HepG2 (cell line): ENCODE data around the gene MINDY1. TPM values are rescaled to one million over a fixed set of nuclear protein-coding genes. Genes with fewer than 3 reads are reported as not detected.

Source experiments
- HMGXB3 ChIP-seq: sonication (generic); formaldehyde crosslinking; IDR thresholded peaks from 2 replicates; pipeline ENCODE4 v1.4.0; 2020; ENCODE audit warnings: missing genetic modification reagents, borderline replicate concordance
- IRX3 ChIP-seq: sonication (generic); formaldehyde crosslinking; IDR thresholded peaks from 2 replicates; pipeline ENCODE4 v1.8.1; 2023; ENCODE audit warnings: mild to moderate bottlenecking, low read depth, missing genetic modification reagents, borderline replicate concordance
- MYNN ChIP-seq: sonication (generic); formaldehyde crosslinking; IDR thresholded peaks from 2 replicates; pipeline ENCODE4 v1.4.0; 2020; ENCODE audit warnings: mild to moderate bottlenecking, low read depth, missing genetic modification reagents
- REL ChIP-seq: sonication (generic); formaldehyde crosslinking; conservative IDR thresholded peaks from 2 replicates; pipeline ENCODE4 v1.8.0; 2022; ENCODE audit warnings: mild to moderate bottlenecking, missing genetic modification reagents, moderate library complexity
- RFX3 ChIP-seq: IDR thresholded peaks from 2 replicates; pipeline ENCODE4 v1.6.1; 2016; ENCODE audit warnings: missing biosample characterization, missing genetic modification reagents
- SP4 ChIP-seq: sonication (generic); formaldehyde crosslinking; IDR thresholded peaks from 2 replicates; pipeline ENCODE4 v1.8.1; 2023; ENCODE audit warnings: mild to moderate bottlenecking, missing genetic modification reagents
- TCF7L2 ChIP-seq: IDR thresholded peaks from 2 replicates; pipeline ENCODE4 v1.6.1; 2011; ENCODE audit warnings: mild to moderate bottlenecking, low read depth, low read length, moderate library complexity
- ZBED4 ChIP-seq: sonication (generic); formaldehyde crosslinking; IDR thresholded peaks from 2 replicates; pipeline ENCODE4 v1.4.0; 2020; ENCODE audit warnings: missing genetic modification reagents, borderline replicate concordance
- ZBTB1 ChIP-seq: sonication (generic); formaldehyde crosslinking; IDR thresholded peaks from 2 replicates; pipeline ENCODE4 v1.4.0; 2020; ENCODE audit warnings: missing genetic modification reagents, borderline replicate concordance
- ZHX2 ChIP-seq, 2 experiments: sonication (generic) in 1 of 2; formaldehyde crosslinking in 1 of 2; IDR thresholded peaks; 2 replicates each; pipeline versions ENCODE4 v1.6.1 to v1.9.0; 2014 to 2022; ENCODE audit warnings: antibody characterized with exemption in 1 of 2, borderline replicate concordance in 1 of 2, inconsistent platforms in 1 of 2, low read depth in 1 of 2, missing genetic modification reagents in 1 of 2
- ZNF274 ChIP-seq: sonication (generic); formaldehyde crosslinking; IDR thresholded peaks from 2 replicates; pipeline ENCODE4 v1.5.1; 2020; ENCODE audit warnings: mild to moderate bottlenecking, missing genetic modification reagents
- ZNF564 ChIP-seq: sonication (generic); formaldehyde crosslinking; IDR thresholded peaks from 2 replicates; pipeline ENCODE4 v1.8.1; 2023; ENCODE audit warnings: mild to moderate bottlenecking, missing genetic modification reagents
- ZNF652 ChIP-seq: IDR thresholded peaks from 2 replicates; pipeline ENCODE4 v1.6.1; 2016; ENCODE audit warnings: low read depth, borderline replicate concordance
- polyA plus RNA-seq, 8 experiments: library from polyadenylated mRNA; depleted of rRNA in 3 of 8; stranded (reverse) in 7 of 8; unstranded in 1 of 8; fragments of >200 nt; fragmentation: Illumina TruSeq in 4 of 8; extraction: Trizol in 4 of 8; gene quantifications; 2 replicates each; pipeline versions ENCODE4 v1.2.1 to v1.2.3, GENCODE V29; 2011 to 2016; ENCODE audit warnings: low read depth in 4 of 8, missing spikeins in 1 of 8, mixed read lengths in 1 of 8; ENCODE audit not compliant: insufficient read depth in 1 of 8
- total RNA-seq, 5 experiments: library from RNA; depleted of rRNA; stranded (reverse); fragments of >200 nt; fragmentation: Illumina TruSeq; extraction: Trizol; gene quantifications; 2 replicates each; pipeline ENCODE4 v1.2.3, GENCODE V29; 2016; ENCODE audit warnings: low read depth in 1 of 5

Gene MINDY1
- total and polyA plus RNA-seq, 2 of the 13 experiments (the other 11 are each of a cell fraction or from before 2014, with no cell fraction given), result 11.1 to 15.0 TPM

- no peak for TF ChIP-seq ZNF652 (CRISPR knock-in tag)
- TF ChIP-seq TCF7L2, result peak; percentile 65; the same call in 1 of the 2 replicates
- no peak for TF ChIP-seq ZHX2 (IDR thresholded peaks at IDR 0.05; ENCODE audit: low read depth)
- TF ChIP-seq ZHX2 (CRISPR knock-in tag; IDR thresholded peaks at IDR 0.05; ENCODE audit: borderline replicate concordance), result no peak
- no peak; the same call in 1 of the 2 replicates for TF ChIP-seq SP4
- no peak for TF ChIP-seq MYNN
- no peak for TF ChIP-seq ZNF274 (CRISPR knock-in tag)
- no peak for TF ChIP-seq ZBTB1 (CRISPR knock-in tag)
- TF ChIP-seq ZNF564, result no peak; the same call in 1 of the 2 replicates
- TF ChIP-seq RFX3, result no peak
- no peak for TF ChIP-seq ZBED4 (CRISPR knock-in tag)
- TF ChIP-seq REL (CRISPR knock-in tag), result peak; percentile 46; the same call in 1 of the 2 replicates
- no peak for TF ChIP-seq IRX3 (CRISPR knock-in tag)
- TF ChIP-seq HMGXB3, result peak; percentile 32; the same call in 1 of the 2 replicates
Observed at GRCh38 chr1:150971583-150972416, 34.9 kb downstream of the MINDY1 start (continued).
